Activated T-helper 9 cell treated with anti-CD3 and anti-CD28 coated beads, Interleukin-2, amount 50 U/mL, for 16 hours (primary cell): ENCODE measurements around the gene PITPNC1.
"Not testable (repeated sequence)": the region's sequence is repeated elsewhere in the genome, so short reads cannot be mapped to it uniquely, and the experiment has no call there.

Experiments
- DNase-seq: peaks from one replicate; pipeline ENCODE4 v3.0.0-alpha.2; 2020; ENCODE audit warnings: low read depth

The PITPNC1 gene

GRCh38 chr17:67376737-67377487 is at the start of gene PITPNC1:
PITPNC1 (plus strand) TSS chr17:67377281.
- DNase-seq = peak; percentile 80

- DNase-seq = no peak
Observed at GRCh38 chr17:67328026-67328425, 49.1 kb upstream of the PITPNC1 start.

GRCh38 chr17:67331381-67332161 is 45.5 kb upstream of the PITPNC1 start:
- not testable (repeated sequence) for DNase-seq

- DNase-seq = not testable (repeated sequence)
Observed at GRCh38 chr17:67332162-67332508, 44.9 kb upstream of the PITPNC1 start.

GRCh38 chr17:67335245-67335835 is 41.7 kb upstream of the PITPNC1 start:
- DNase-seq = no peak

GRCh38 chr17:67336859-67337258 is 40.2 kb upstream of the PITPNC1 start:
- DNase-seq = no peak

- not testable (repeated sequence) for DNase-seq
Observed at GRCh38 chr17:67338353-67338752, 38.7 kb upstream of the PITPNC1 start.

- DNase-seq = no peak
Observed at GRCh38 chr17:67343237-67343636, 33.8 kb upstream of the PITPNC1 start.

GRCh38 chr17:67347826-67348225 is 29.3 kb upstream of the PITPNC1 start:
- no peak for DNase-seq

- no peak for DNase-seq
Observed at GRCh38 chr17:67349420-67349819, 27.7 kb upstream of the PITPNC1 start.

GRCh38 chr17:67353161-67353560 is 23.9 kb upstream of the PITPNC1 start:
- DNase-seq = no peak

- DNase-seq = no peak
Observed at GRCh38 chr17:67353929-67354574, 23.0 kb upstream of the PITPNC1 start.

- no peak for DNase-seq
Observed at GRCh38 chr17:67358612-67359011, 18.5 kb upstream of the PITPNC1 start.

GRCh38 chr17:67359960-67360791 is 16.9 kb upstream of the PITPNC1 start:
- no peak for DNase-seq

GRCh38 chr17:67360880-67361279 is 16.2 kb upstream of the PITPNC1 start:
- no peak for DNase-seq

GRCh38 chr17:67362173-67362572 is 14.9 kb upstream of the PITPNC1 start:
- DNase-seq = no peak

- DNase-seq = no peak
Observed at GRCh38 chr17:67364847-67365737, 12.0 kb upstream of the PITPNC1 start.

- DNase-seq = no peak
Observed at GRCh38 chr17:67365738-67366192, 11.3 kb upstream of the PITPNC1 start.

GRCh38 chr17:67366193-67367157 is 10.6 kb upstream of the PITPNC1 start, which contains the start of gene PSMD12:
PSMD12 (minus strand) TSS chr17:67366577; CDS start chr17:67366519, 58 bp downstream.
- DNase-seq = peak; percentile 91
